Astrocyte (in vitro differentiated cells and primary cell): Measurements from ENCODE around the gene PIK3R1.

Source experiments
- EZH2 ChIP-seq: IDR thresholded peaks from 2 replicates; pipeline ENCODE4 v1.6.1; 2012; ENCODE audit warnings: mild to moderate bottlenecking, low read length, inconsistent platforms; ENCODE audit not compliant: insufficient read depth
- TF ChIP-seq, protein P1 (sequence below): IDR thresholded peaks from 2 replicates; pipeline ENCODE4 v1.5.1; 2011; ENCODE audit warnings: low read depth, mild to moderate bottlenecking, inconsistent platforms, low read length, moderate library complexity; ENCODE audit not compliant: insufficient read depth

DNA sequence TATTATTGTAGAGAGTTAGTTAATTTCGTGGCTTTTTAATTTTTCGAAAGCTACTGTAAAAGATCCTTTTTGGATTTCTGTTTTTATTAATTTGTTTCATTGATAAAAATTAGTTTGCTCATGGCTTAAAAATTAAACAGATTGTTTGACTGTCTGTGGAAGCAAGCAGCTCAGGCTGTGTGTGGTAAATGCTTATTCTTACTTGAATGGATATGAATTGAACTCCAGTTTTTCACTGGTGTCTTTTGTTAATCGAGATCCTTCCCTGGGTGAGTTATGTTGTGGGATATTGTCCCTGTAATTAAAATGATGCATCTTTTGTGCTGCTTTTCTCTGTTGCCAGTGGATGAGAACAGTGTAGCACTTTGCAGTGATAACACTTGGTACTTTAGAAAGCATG, 75.3 kb downstream of the PIK3R1 start:
- TF ChIP-seq, protein P1, sequence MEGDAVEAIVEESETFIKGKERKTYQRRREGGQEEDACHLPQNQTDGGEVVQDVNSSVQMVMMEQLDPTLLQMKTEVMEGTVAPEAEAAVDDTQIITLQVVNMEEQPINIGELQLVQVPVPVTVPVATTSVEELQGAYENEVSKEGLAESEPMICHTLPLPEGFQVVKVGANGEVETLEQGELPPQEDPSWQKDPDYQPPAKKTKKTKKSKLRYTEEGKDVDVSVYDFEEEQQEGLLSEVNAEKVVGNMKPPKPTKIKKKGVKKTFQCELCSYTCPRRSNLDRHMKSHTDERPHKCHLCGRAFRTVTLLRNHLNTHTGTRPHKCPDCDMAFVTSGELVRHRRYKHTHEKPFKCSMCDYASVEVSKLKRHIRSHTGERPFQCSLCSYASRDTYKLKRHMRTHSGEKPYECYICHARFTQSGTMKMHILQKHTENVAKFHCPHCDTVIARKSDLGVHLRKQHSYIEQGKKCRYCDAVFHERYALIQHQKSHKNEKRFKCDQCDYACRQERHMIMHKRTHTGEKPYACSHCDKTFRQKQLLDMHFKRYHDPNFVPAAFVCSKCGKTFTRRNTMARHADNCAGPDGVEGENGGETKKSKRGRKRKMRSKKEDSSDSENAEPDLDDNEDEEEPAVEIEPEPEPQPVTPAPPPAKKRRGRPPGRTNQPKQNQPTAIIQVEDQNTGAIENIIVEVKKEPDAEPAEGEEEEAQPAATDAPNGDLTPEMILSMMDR = no peak
- TF ChIP-seq EZH2 = no peak
